Measurements from ENCODE around the gene PER3. TPM values are rescaled to one million over a fixed set of nuclear protein-coding genes. Genes with fewer than 3 reads are reported as not detected.
A peak's percentile ranks its signal among the peaks of the same experiment; 100 is the strongest.

The PER3 gene
- total and polyA plus RNA-seq, 2 donors (not counting 1 experiment from before 2014, with no cell fraction given) = 16.6 to 18.8 TPM

DNA sequence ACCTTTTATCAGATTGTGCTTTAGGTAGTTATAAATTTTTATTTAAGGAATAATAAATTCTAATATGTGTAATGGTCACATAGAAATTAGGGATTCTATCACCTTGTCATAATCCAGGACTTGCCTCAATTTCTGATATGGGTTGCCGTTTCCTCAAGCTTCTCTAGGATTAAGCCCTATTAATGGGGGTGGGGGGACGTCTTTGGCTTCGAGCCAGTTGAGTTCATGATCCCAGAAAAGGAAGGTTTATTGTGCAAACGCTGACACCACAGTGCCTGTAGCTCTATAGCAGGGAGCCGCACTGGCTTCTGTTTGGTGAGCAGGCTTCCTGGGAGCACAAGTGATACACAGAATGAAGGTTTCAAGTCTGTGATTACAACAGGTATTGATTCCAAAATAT is 35.0 kb upstream of the PER3 start:
- H3K9me3 ChIP-seq (ENCODE audit: control insufficient read depth, insufficient read depth, low read depth, low read length) = no peaks in the 10 kb centered on the region
- H3K4me1 ChIP-seq (ENCODE audit: control insufficient read depth, extremely low read depth, insufficient read depth, low read length) = no peaks in the 10 kb centered on the region
- H3K79me2 ChIP-seq (ENCODE audit: control insufficient read depth, insufficient read depth, low read length) = no peaks in the 10 kb centered on the region
- H3K36me3 ChIP-seq (ENCODE audit: control insufficient read depth, insufficient read depth, low read length) = no peaks in the 10 kb centered on the region
- H3K27me3 ChIP-seq (ENCODE audit: control insufficient read depth, insufficient read depth, low read length) = peaks cover 3% of the 10 kb centered on the region
- no peak for DNase-seq (ENCODE audit: low read depth in 2 of 2)
- no peaks in the 10 kb centered on the region for H4K20me1 ChIP-seq (ENCODE audit: control insufficient read depth, extremely low read depth, insufficient read depth, low read length)
- no peak overlapping the region for H3K9ac ChIP-seq (ENCODE audit: insufficient read depth, low read length)
- no peak overlapping the region for H3K27ac ChIP-seq (ENCODE audit: insufficient read depth, low read length)
- no peak overlapping the region for H3K4me2 ChIP-seq (ENCODE audit: extremely low read depth, insufficient read depth, low read length)
- no peak for TF ChIP-seq EZH2 (IDR thresholded peaks at IDR 0.05; ENCODE audit: low read length, missing control alignments)
- TF ChIP-seq, protein P1, sequence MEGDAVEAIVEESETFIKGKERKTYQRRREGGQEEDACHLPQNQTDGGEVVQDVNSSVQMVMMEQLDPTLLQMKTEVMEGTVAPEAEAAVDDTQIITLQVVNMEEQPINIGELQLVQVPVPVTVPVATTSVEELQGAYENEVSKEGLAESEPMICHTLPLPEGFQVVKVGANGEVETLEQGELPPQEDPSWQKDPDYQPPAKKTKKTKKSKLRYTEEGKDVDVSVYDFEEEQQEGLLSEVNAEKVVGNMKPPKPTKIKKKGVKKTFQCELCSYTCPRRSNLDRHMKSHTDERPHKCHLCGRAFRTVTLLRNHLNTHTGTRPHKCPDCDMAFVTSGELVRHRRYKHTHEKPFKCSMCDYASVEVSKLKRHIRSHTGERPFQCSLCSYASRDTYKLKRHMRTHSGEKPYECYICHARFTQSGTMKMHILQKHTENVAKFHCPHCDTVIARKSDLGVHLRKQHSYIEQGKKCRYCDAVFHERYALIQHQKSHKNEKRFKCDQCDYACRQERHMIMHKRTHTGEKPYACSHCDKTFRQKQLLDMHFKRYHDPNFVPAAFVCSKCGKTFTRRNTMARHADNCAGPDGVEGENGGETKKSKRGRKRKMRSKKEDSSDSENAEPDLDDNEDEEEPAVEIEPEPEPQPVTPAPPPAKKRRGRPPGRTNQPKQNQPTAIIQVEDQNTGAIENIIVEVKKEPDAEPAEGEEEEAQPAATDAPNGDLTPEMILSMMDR (conservative IDR thresholded peaks at IDR 0.05 in 1 of 2, IDR thresholded peaks at IDR 0.05 in 1 of 2; ENCODE audit: low read depth in 1 of 2, low read length in 2 of 2) = no peak
- H2AFZ ChIP-seq (ENCODE audit: low read length) = no peak overlapping the region
- H3K4me3 ChIP-seq (replicated peaks in 1 of 4; ENCODE audit: control extremely low read depth in 1 of 4, insufficient read depth in 1 of 4, low read depth in 3 of 4, low read length in 4 of 4) = no peak overlapping the region

DNA sequence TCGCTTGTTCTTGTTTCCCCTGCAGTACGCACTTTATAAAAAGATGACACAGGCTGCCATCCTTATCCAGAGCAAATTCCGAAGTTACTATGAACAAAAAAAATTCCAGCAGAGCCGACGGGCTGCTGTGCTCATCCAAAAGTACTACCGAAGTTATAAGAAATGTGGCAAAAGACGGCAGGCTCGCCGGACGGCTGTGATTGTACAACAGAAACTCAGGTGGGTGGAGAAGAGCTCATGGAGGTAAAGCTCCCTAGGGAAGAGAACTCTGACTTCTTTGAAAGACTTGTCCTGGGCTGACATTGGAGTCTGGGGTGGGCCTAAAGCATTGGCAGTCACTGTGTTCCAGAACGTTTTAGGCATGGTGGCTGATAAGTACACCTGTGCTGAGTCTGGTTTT is 32.9 kb upstream of the PER3 start:
- TF ChIP-seq, protein P1 (conservative IDR thresholded peaks at IDR 0.05 in 1 of 2, IDR thresholded peaks at IDR 0.05 in 1 of 2; ENCODE audit: low read depth in 1 of 2, low read length in 2 of 2) = no peak
- no peak for TF ChIP-seq EZH2 (IDR thresholded peaks at IDR 0.05; ENCODE audit: low read length, missing control alignments)
- peaks cover 3% of the 10 kb centered on the region for H3K27me3 ChIP-seq (ENCODE audit: control insufficient read depth, insufficient read depth, low read length)
- no peaks in the 10 kb centered on the region for H3K79me2 ChIP-seq (ENCODE audit: control insufficient read depth, insufficient read depth, low read length)
- H2AFZ ChIP-seq (ENCODE audit: low read length) = no peak overlapping the region
- no peaks in the 10 kb centered on the region for H3K9me3 ChIP-seq (ENCODE audit: control insufficient read depth, insufficient read depth, low read depth, low read length)
- no peak overlapping the region for H3K4me2 ChIP-seq (ENCODE audit: extremely low read depth, insufficient read depth, low read length)
- no peak overlapping the region for H3K9ac ChIP-seq (ENCODE audit: insufficient read depth, low read length)
- no peaks in the 10 kb centered on the region for H3K4me1 ChIP-seq (ENCODE audit: control insufficient read depth, extremely low read depth, insufficient read depth, low read length)
- H4K20me1 ChIP-seq (ENCODE audit: control insufficient read depth, extremely low read depth, insufficient read depth, low read length) = no peaks in the 10 kb centered on the region
- DNase-seq (ENCODE audit: low read depth in 2 of 2) = no peak
- H3K4me3 ChIP-seq (replicated peaks in 1 of 4; ENCODE audit: control extremely low read depth in 1 of 4, insufficient read depth in 1 of 4, low read depth in 3 of 4, low read length in 4 of 4) = no peak overlapping the region
- H3K36me3 ChIP-seq (ENCODE audit: control insufficient read depth, insufficient read depth, low read length) = no peaks in the 10 kb centered on the region
- no peak overlapping the region for H3K27ac ChIP-seq (ENCODE audit: insufficient read depth, low read length)

DNA sequence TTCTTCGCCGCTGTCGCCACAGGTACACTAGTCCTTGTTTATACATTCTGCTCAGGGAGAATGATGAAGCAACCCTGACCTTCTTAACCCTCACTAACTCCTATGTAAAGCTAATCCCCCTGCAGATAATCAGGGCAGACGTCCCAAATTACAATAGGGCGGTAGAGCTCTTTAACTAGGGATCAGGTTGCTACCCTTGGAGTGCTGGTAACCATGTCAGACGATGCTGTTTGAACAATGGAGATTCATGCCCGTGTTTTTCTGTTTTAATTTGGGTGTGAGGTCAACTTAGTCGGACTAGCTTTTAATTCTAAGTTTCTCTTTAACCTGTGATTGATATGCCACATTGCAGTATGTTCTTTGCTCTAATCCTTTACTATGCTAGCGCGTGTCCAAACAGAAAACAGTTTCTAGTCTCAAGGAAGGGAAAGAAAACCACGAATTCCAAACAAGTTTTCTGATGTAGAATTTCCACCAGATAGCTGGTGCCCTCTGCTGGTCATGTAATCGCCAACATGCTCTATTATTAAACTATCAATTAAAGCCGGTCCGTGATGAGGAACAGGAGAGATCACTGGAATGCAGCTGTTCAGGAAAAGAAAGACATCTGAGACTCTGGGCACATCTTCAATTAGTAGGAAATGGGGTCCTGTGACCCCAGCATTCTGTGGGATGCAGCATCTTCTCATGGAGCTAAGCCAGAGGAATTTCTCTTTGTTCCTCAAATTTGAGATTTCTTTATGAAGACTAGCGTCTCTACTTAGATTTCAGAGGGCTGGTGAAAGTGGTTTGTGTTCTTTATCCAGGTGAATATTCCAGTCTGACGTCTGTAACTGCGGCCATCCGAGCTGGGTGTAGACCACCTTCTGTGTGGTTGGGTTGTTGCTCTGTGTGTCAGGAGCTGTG is 31.3 kb upstream of the PER3 start:
- no peaks in the 10 kb centered on the region for H4K20me1 ChIP-seq (ENCODE audit: control insufficient read depth, extremely low read depth, insufficient read depth, low read length)
- H3K27me3 ChIP-seq (ENCODE audit: control insufficient read depth, insufficient read depth, low read length) = peaks cover 3% of the 10 kb centered on the region
- peak overlapping the region; percentile 37 for H3K9ac ChIP-seq (ENCODE audit: insufficient read depth, low read length)
- H3K27ac ChIP-seq (ENCODE audit: insufficient read depth, low read length) = no peak overlapping the region
- peak overlapping the region; percentile 95 for H2AFZ ChIP-seq (ENCODE audit: low read length)
- peak overlapping the region; percentile 90 for H3K4me2 ChIP-seq (ENCODE audit: extremely low read depth, insufficient read depth, low read length)
- H3K4me1 ChIP-seq (ENCODE audit: control insufficient read depth, extremely low read depth, insufficient read depth, low read length) = no peaks in the 10 kb centered on the region
- DNase-seq (ENCODE audit: low read depth in 2 of 2) = peak; percentile 60 to 77
- H3K4me3 ChIP-seq (replicated peaks in 1 of 4; ENCODE audit: control extremely low read depth in 1 of 4, insufficient read depth in 1 of 4, low read depth in 3 of 4, low read length in 4 of 4) = peak overlapping the region; percentile 49 to 69 (median 59)
- TF ChIP-seq, protein P1 (conservative IDR thresholded peaks at IDR 0.05 in 1 of 2, IDR thresholded peaks at IDR 0.05 in 1 of 2; ENCODE audit: low read depth in 1 of 2, low read length in 2 of 2) = peak; percentile 76 to 81
- no peak for TF ChIP-seq EZH2 (IDR thresholded peaks at IDR 0.05; ENCODE audit: low read length, missing control alignments)
- no peaks in the 10 kb centered on the region for H3K36me3 ChIP-seq (ENCODE audit: control insufficient read depth, insufficient read depth, low read length)
- no peaks in the 10 kb centered on the region for H3K9me3 ChIP-seq (ENCODE audit: control insufficient read depth, insufficient read depth, low read depth, low read length)
- H3K79me2 ChIP-seq (ENCODE audit: control insufficient read depth, insufficient read depth, low read length) = no peaks in the 10 kb centered on the region

All from fibroblast of lung (primary cell).